Suprapubic skin (tissue), 4 donors: ENCODE data around the gene PLA2G4F. TPM values are rescaled to one million over a fixed set of nuclear protein-coding genes. Genes with fewer than 3 reads are reported as not detected.

Source experiments
- DNase-seq, 2 donors: peaks; one replicate each; pipeline ENCODE4 v3.0.0-alpha.2; 2019; ENCODE audit warnings: low spot score in 2 of 2
- H3K27ac ChIP-seq: fragments of 200-600 bp; sonication (generic); one replicate; pipeline ENCODE4 v1.5.1; 2019
- H3K27me3 ChIP-seq: fragments of 200-600 bp; sonication (generic); one replicate; pipeline ENCODE4 v1.5.1; 2019
- H3K36me3 ChIP-seq: fragments of 200-600 bp; sonication (generic); one replicate; pipeline ENCODE4 v1.5.1; 2019
- H3K4me1 ChIP-seq: fragments of 200-600 bp; sonication (generic); one replicate; pipeline ENCODE4 v1.5.1; 2019
- H3K4me3 ChIP-seq: fragments of 200-600 bp; sonication (generic); one replicate; pipeline ENCODE4 v1.5.1; 2019; ENCODE audit warnings: mild to moderate bottlenecking
- H3K9me3 ChIP-seq: fragments of 200-600 bp; sonication (generic); one replicate; pipeline ENCODE4 v1.5.1; 2019
- CTCF ChIP-seq, 2 donors: fragments of 200-600 bp in 1 of 2; fragments of 450-650 bp in 1 of 2; sonication (generic) in 1 of 2; IDR thresholded peaks; one replicate each; pipeline ENCODE4 v1.5.1; 2016 to 2019; ENCODE audit warnings: antibody characterized with exemption in 2 of 2, mild to moderate bottlenecking in 1 of 2, moderate library complexity in 1 of 2
- EP300 ChIP-seq: sonication (generic); formaldehyde crosslinking; IDR thresholded peaks from one replicate; pipeline ENCODE4 v1.6.1; 2017; ENCODE audit warnings: antibody characterized with exemption
- POLR2A ChIP-seq, 2 donors: fragments of 450-650 bp; IDR thresholded peaks; one replicate each; pipeline ENCODE4 v1.6.1; 2017; ENCODE audit warnings: antibody characterized with exemption in 2 of 2, mild to moderate bottlenecking in 2 of 2, moderate library complexity in 2 of 2
- POLR2AphosphoS5 ChIP-seq, 3 donors: sonication (generic); formaldehyde crosslinking; IDR thresholded peaks; one replicate each; pipeline ENCODE4 v1.6.1; 2017; ENCODE audit warnings: antibody characterized with exemption in 3 of 3
- WGBS: methylation state at CpG from one replicate; pipeline ENCODE4 v1.1.5; 2018; 5-methylcytosine and 5-hydroxymethylcytosine counted together
- total RNA-seq, 4 donors: library from RNA; depleted of rRNA; stranded (reverse); fragments of >200 nt; gene quantifications; one replicate each; pipeline ENCODE4 v1.1.0, GENCODE V29; 2016

The PLA2G4F gene
- total RNA-seq, 4 donors from 2014 or later = 209 to 311 (median 246) TPM

GRCh38 chr15:42198516-42198915, 42.1 kb upstream of the PLA2G4F start:
- TF ChIP-seq POLR2AphosphoS5 (IDR thresholded peaks at IDR 0.05) = no peak
- no peak for TF ChIP-seq EP300
- no peak for TF ChIP-seq POLR2A (IDR thresholded peaks at IDR 0.05)
- TF ChIP-seq CTCF (IDR thresholded peaks at IDR 0.05) = no peak
- Histone ChIP-seq H3K4me1 (no peaks in the 10 kb centered on the region), H3K36me3 (peaks cover 11% of the 10 kb centered on the region), H3K27me3 (no peaks in the 10 kb centered on the region), H3K4me3 (no peak overlapping the region), H3K9me3 (no peaks in the 10 kb centered on the region), H3K27ac (no peak overlapping the region)
- no peak for DNase-seq
- WGBS = 100% methylated on average over 1 of the region's 1 CpG

- no peak for TF ChIP-seq POLR2A (IDR thresholded peaks at IDR 0.05)
- Histone ChIP-seq H3K27me3 (no peaks in the 10 kb centered on the region), H3K4me1 (no peaks in the 10 kb centered on the region), H3K4me3 (no peak overlapping the region), H3K36me3 (peaks cover 39% of the 10 kb centered on the region), H3K9me3 (no peaks in the 10 kb centered on the region), H3K27ac (no peak overlapping the region)
- no peak for DNase-seq
- WGBS = 84% methylated on average over 5 of the region's 5 CpGs
Measured at GRCh38 chr15:42194513-42194912, 38.1 kb upstream of the PLA2G4F start.

- H3K4me3 ChIP-seq = no peak overlapping the region
- no peak overlapping the region for H3K27ac ChIP-seq
- DNase-seq = no peak
- no peaks in the 10 kb centered on the region for H3K9me3 ChIP-seq
- H3K36me3 ChIP-seq = peaks cover 47% of the 10 kb centered on the region
- no peak for TF ChIP-seq CTCF (IDR thresholded peaks at IDR 0.05)
- TF ChIP-seq EP300 = no peak
- 90% methylated on average over 3 of the region's 3 CpGs for WGBS
- H3K27me3 ChIP-seq = no peaks in the 10 kb centered on the region
- H3K4me1 ChIP-seq = no peaks in the 10 kb centered on the region
Measured at GRCh38 chr15:42193383-42193782, 36.9 kb upstream of the PLA2G4F start.

GRCh38 chr15:42191610-42192346, 35.3 kb upstream of the PLA2G4F start:
- no peak for DNase-seq
- WGBS = 75% methylated on average over 8 of the region's 8 CpGs
- no peak for TF ChIP-seq POLR2A (IDR thresholded peaks at IDR 0.05)
- no peak for TF ChIP-seq POLR2AphosphoS5 (IDR thresholded peaks at IDR 0.05)
- TF ChIP-seq EP300 = no peak
- TF ChIP-seq CTCF (IDR thresholded peaks at IDR 0.05) = no peak
- peaks cover 56% of the 10 kb centered on the region for H3K36me3 ChIP-seq
- no peaks in the 10 kb centered on the region for H3K27me3 ChIP-seq
- H3K4me1 ChIP-seq = no peaks in the 10 kb centered on the region
- no peak overlapping the region for H3K4me3 ChIP-seq
- H3K9me3 ChIP-seq = no peaks in the 10 kb centered on the region
- no peak overlapping the region for H3K27ac ChIP-seq

- DNase-seq = no peak
- Histone ChIP-seq H3K9me3 (no peaks in the 10 kb centered on the region), H3K36me3 (peaks cover 69% of the 10 kb centered on the region), H3K4me1 (no peaks in the 10 kb centered on the region), H3K27ac (no peak overlapping the region), H3K27me3 (no peaks in the 10 kb centered on the region), H3K4me3 (no peak overlapping the region)
- no peak for TF ChIP-seq POLR2A (IDR thresholded peaks at IDR 0.05)
- TF ChIP-seq CTCF (IDR thresholded peaks at IDR 0.05) = no peak
- no peak for TF ChIP-seq POLR2AphosphoS5 (IDR thresholded peaks at IDR 0.05)
- no peak for TF ChIP-seq EP300
- WGBS = 97% methylated on average over 2 of the region's 2 CpGs
Measured at GRCh38 chr15:42190370-42190769, 33.9 kb upstream of the PLA2G4F start.

GRCh38 chr15:42185801-42186200, 29.4 kb upstream of the PLA2G4F start:
- H3K4me3 ChIP-seq = no peak overlapping the region
- no peak for DNase-seq
- H3K36me3 ChIP-seq = peaks cover 93% of the 10 kb centered on the region
- H3K9me3 ChIP-seq = no peaks in the 10 kb centered on the region
- 86% methylated on average over 1 of the region's 1 CpG for WGBS
- TF ChIP-seq POLR2A (IDR thresholded peaks at IDR 0.05) = no peak
- TF ChIP-seq CTCF (IDR thresholded peaks at IDR 0.05) = no peak
- no peak for TF ChIP-seq POLR2AphosphoS5 (IDR thresholded peaks at IDR 0.05)
- TF ChIP-seq EP300 = no peak
- no peaks in the 10 kb centered on the region for H3K27me3 ChIP-seq
- H3K4me1 ChIP-seq = no peaks in the 10 kb centered on the region
- no peak overlapping the region for H3K27ac ChIP-seq
